ENCODE data around the gene FURIN.
"Not testable (repeated sequence)": the region's sequence is repeated elsewhere in the genome, so short reads cannot be mapped to it uniquely, and the experiment has no call there.

FURIN gene

DNA sequence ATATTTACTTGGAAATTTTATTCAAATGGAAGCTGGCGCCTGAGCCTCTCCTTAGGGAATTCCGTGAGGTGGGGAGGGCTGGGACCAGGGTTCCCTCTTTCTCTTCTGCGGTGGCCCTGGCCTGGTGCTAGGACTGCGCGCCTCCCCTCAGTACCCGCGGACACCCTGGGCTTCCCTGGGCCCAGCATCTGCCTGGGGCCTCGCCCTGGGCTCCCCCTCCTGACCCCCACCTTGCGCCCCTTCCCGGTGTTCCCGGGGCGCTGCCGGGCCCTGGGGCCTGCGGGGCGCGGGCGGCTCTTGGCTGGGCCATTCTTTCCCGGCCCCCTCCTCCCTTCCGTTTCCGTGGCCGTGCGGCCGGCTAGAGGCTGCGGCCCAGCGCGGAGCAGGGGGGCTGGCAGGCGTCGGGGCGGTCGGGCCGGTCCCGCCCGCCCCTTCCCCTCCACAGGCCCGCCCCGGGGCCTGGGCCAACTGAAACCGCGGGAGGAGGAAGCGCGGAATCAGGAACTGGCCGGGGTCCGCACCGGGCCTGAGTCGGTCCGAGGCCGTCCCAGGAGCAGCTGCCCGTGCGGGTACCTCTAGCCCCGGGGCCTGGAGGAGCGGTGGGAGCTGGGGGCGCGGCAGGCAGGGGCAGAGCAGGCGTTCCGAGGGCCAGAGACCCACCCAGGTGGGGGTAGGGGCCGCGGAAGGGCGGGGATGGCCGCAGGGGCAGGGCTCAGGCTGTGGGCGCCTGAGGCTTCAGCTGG lies 15.8 kb downstream of the FURIN start, which contains the start of gene FES:
TSS of gene FES (plus strand) at position 529 of the 743 bp plus-strand sequence. CDS start 542 bp downstream, outside the sequence.
- DNase-seq = no peak

DNA sequence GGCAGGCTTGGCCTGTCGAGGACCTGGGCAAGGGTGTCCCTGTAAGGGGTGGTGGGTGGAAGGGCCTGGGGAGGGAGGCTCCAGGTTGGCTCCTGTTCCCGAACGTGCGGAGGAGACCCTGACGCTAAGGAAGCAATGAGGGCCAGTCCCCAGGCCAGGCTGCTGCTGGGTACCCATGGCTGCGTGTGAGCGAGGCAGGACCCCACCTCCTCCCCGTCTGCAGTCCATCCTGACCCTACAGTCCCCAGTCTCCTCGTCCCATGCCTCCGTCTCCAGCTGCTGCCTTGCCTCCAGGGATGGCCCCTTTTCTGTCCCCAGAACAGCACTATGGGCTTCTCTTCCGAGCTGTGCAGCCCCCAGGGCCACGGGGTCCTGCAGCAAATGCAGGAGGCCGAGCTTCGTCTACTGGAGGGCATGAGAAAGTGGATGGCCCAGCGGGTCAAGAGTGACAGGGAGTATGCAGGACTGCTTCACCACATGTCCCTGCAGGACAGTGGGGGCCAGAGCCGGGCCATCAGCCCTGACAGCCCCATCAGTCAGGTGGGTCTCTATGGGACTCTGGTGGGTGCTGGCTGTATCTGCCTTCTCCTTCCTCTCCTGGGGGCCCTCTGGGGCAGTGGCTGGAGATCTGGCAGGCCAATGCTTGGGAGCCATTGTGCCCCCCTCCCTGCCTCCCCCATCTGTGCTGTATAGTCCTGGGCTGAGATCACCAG lies 16.5 kb downstream of the FURIN start:
- no peak for DNase-seq

DNA sequence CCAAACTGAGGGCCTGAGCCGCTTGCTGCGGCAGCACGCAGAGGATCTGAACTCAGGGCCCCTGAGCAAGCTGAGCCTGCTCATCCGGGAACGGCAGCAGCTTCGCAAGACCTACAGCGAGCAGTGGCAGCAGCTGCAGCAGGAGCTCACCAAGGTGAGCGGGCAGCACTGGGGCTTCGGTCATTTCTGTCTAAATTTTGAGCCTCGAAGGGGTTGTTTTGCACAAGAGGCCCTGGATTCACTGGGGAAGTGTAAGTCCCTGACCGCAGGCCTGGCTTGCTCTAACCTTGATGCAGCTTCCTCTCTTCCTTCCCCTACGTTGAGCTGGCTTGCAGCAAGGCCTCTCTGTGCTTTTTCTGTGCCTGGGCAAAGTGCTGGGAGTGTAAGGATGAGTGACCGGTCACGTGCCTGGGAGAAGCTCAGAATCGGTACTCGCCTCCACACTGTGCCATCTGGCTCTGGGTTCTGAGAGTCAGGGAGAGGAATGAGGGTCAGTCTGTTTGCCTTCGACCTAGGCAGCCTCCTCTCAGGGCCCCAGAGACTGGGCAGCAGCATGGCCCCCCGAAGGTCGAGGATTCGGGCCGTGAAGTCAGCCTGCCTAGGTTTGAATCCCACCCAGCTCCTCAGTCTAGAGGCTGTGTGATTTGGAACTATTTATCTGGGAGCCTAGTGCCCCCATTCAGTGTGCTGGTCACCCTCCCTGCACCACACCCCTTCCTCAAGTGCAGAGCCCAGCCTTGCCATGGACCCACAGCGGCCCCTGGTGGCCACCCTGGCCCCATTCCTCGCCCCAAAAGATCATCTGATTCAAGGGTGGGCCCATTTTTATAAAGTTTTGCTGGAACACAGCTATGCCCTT lies 17.3 kb downstream of the FURIN start:
- no peak for DNase-seq

DNA sequence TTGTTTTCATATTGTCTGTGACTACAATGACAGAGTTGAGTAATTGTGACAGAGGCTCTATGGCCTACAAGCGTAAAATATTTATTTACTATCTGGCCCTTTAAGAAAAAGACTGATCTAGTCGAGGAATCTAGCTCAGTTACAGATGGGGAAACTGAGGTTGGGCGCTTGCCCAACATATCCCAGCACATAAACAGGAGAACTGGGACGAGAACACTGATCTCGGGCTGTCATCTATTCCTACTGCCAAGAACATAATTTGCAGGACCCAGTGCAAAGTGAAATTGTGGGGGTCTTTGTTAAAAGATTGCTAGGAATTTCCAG lies 17.9 kb downstream of the FURIN start:
- DNase-seq = no peak

DNA sequence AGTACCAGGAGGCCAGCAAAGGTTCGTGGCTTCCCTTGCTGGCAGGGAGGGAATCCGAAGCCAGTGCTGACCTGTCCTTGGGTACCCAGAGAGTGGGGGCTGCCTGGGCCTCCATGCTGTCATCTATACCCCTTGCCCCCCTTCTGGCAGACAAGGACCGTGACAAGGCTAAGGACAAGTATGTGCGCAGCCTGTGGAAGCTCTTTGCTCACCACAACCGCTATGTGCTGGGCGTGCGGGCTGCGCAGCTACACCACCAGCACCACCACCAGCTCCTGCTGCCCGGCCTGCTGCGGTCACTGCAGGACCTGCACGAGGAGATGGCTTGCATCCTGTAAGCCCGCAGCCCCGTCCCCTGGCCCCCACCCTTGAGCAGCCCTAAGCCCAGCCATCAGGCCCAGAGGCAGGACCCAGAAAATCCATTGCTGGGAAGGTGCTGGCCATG lies 18.7 kb downstream of the FURIN start:
- no peak for DNase-seq

DNA sequence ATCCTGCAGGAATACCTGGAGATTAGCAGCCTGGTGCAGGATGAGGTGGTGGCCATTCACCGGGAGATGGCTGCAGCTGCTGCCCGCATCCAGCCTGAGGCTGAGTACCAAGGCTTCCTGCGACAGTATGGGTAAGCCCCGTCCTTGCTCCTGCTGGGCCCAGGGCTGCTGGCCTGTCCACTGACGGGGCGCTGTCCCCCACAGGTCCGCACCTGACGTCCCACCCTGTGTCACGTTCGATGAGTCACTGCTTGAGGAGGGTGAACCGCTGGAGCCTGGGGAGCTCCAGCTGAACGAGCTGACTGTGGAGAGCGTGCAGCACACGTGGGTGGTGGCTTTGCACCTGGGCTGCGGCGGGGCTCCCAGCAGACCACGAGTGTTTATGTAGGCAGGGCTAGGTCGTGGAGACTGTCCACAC lies 20.9 kb downstream of the FURIN start:
- no peak for DNase-seq

DNA sequence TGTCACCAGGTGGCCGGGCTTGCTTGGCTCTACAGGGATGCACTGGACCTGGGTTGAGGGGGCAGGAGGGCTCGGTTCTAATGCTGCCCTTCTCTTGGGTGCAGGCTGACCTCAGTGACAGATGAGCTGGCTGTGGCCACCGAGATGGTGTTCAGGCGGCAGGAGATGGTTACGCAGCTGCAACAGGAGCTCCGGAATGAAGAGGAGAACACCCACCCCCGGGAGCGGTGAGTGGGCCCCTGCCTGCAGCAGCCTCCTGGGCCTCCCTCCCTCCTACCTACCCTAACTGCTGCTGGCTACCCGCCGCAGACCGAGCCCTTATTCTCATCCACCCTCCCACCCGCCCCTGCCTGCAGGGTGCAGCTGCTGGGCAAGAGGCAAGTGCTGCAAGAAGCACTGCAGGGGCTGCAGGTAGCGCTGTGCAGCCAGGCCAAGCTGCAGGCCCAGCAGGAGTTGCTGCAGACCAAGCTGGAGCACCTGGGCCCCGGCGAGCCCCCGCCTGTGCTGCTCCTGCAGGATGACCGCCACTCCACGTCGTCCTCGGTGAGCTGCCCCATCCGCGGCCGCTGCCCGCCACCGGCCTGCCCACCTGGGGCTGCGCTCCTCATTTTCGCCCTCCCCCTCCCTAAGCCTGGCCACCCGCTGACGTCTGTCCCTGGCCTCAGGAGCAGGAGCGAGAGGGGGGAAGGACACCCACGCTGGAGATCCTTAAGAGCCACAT lies 21.5 kb downstream of the FURIN start:
- DNase-seq = no peak

DNA sequence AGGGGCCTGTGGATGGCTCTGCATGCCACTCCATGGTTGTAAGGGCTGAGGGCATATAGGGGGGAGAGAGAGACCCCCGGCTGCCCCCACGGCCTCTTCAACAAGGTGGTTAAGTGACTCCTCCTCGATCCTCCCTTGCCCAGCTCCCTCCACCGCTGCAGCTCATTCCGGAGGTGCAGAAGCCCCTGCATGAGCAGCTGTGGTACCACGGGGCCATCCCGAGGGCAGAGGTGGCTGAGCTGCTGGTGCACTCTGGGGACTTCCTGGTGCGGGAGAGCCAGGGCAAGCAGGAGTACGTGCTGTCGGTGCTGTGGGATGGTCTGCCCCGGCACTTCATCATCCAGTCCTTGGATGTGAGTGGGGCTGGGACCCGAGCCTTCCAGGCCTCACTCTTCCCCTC lies 22.5 kb downstream of the FURIN start:
- no peak for DNase-seq

DNA sequence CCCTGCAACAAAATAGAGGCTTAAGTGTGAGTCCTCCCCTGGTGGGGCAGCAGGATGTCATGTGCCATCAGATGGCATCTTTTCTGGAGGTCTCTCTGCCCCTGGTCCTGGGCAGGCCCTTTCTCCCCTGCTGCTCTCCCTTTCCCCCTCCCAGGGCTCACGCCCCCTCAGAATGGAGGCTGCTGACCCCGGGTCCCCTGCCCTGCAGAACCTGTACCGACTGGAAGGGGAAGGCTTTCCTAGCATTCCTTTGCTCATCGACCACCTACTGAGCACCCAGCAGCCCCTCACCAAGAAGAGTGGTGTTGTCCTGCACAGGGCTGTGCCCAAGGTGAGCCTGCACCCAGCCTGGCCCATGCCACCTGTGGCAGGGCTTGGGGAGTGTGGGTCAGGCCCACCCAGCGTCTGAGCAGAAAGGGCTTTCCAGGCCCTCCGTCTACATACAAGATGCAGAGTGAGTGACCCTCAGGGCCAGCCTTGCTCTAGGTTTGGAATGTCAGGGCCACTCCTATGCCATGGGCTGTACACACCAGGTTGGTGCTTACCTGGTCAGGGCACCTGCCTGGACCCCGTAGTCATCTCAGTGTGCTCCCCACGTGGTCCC lies 23.1 kb downstream of the FURIN start:
- DNase-seq = no peak

DNA sequence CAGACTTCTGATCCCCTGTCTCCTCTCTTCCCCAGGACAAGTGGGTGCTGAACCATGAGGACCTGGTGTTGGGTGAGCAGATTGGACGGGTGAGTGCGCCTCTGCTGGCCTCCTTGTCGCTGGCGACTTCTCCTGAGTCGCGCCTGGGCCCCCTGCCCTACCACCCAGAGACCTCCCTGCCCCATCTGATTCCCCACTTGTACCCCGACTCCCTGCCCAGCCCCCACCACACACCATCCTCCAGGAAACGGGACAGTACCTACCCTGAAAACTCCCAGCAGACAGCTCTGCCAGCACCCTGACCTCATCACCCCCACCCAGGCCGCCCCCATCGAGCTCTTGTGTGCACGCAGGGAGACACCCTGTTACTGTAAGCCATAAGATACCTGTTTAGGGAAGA lies 23.6 kb downstream of the FURIN start:
- no peak for DNase-seq

DNA sequence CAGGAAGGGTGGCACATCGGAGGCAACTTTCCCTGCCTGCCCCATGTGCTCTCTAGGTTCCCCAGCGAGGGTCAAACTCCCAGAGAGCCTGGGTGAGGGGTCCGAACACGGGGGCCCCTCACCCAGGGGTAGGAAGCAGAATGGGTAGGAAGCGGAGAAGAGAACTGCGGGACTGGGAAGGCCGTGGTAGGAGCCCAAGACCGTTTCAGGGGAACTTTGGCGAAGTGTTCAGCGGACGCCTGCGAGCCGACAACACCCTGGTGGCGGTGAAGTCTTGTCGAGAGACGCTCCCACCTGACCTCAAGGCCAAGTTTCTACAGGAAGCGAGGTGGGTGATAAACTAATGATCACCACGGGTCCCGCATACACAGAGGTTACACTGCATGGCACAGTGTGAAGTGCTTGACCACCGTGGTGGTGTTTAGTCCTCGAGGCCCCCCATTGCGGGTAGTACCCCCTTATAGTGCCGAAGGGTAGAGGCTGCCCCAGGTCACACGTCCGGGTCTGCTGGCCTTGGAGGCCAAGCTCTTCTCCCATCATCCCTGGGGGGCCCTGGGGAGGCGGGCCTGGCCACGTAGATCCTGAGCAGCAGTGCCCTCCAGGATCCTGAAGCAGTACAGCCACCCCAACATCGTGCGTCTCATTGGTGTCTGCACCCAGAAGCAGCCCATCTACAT lies 24.2 kb downstream of the FURIN start:
- DNase-seq = no peak

DNA sequence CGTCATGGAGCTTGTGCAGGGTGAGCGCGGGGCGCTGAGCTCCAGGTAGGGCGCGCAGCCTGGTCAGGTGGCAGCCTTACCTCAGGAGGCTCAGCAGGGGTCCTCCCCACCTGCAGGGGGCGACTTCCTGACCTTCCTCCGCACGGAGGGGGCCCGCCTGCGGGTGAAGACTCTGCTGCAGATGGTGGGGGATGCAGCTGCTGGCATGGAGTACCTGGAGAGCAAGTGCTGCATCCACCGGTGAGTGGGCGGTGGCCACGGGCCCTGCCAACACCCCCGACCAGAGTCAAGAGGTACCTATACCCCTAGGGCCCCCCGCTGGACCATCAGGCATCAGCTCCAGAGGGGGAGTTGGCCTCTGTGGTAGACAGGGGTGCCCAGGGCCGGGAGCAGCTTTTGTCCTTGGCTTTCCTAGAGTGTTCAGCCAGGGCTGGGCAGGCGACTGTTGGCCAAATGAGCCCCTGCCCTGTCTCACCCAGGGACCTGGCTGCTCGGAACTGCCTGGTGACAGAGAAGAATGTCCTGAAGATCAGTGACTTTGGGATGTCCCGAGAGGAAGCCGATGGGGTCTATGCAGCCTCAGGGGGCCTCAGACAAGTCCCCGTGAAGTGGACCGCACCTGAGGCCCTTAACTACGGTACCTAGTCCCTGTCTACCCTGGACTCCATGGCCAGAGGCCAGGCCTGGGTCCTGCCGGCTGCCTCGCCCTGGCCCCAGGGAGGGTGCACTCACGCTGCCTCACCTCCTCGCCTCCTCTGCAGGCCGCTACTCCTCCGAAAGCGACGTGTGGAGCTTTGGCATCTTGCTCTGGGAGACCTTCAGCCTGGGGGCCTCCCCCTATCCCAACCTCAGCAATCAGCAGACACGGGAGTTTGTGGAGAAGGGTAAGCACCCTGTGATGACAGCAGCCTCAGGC lies 25.0 kb downstream of the FURIN start:
- DNase-seq = no peak

DNA sequence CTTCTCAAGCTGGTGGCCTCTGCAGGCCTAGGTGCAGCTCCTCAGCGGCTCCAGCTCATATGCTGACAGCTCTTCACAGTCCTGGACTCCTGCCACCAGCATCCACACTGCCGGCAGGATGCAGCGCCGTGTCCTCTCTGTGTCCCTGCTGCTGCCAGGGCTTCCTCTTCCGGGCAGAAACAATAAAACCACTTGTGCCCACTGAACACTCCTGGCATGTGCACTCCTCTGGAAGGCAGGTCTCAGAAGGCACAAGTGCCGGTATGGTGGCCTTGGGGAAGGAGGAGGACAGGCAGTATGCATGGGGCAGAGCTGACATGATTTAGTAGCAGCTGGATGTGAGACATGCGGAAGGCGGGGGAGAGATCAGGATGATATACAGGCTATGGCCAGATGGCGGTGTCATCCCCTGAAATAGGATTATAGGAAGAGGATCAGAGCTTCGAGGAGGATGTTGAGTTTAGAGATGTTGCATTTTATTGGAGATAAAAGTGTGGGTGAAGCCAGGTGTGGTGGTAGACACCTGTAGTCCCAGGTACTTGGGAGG lies 27.3 kb downstream of the FURIN start:
- peak; percentile 2 for DNase-seq

DNA sequence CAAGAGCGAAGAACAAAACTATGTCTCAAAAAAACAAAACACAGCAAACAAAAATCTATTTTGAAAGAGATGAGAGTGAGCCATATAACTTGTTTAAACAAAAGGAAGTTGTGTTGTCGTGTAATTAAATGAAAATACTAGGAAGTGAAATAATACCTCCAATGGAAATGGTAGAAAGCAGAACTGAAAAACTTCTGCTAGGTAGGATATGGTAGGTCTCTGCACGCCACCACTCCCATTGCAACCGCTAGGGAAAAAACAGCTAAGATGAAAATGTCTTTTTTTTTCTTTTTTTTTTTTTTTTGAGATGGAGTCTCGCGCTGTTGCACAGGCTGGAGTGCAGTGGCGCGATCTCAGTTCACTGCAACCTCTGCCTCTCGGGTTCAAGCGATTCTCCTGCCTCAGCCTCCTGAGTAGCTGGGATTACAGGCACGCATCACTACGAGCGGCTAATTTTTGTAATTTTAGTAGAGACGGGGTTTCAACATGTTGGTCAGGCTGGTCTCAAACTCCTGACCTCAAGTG lies 28.8 kb downstream of the FURIN start:
- not testable (repeated sequence) for DNase-seq

DNA sequence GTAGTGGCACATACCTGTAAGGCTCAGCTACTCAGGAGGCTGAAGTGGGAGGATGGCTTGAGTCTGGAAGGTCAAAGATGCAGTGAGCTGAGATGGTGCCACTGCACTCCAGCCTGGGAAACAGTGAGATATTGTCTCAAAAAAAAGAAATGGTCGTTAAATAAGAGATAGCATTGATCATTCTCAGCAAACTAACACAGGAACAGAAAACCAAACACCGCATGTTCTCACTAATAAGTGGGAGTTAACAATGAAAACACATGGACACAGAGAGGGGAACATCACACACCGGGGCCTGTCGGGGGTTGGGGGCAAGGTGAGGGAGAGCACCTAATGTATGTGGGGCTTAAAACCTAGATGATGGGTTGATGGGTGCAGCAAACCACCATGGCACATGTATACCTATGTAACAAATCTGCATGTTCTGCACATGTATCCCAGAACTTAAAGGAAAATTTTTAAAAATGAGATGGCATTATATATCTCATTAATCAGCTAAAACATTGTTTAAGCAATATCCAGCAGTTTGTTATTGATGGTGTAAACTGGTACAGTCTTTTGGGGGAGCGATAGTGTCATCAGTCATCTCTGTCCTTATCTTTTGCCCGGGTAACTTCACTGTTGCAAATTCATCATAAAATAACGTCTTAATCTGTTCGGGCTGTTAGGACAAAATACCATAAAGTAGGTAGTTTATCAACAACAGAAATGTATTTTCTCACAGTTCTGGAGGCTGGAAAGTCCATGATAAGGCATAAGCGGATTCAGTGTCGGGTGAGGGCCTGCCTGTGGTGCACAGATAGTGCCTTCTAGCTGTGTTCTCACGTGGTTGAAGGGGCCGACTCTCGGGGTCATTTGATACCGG lies 33.0 kb downstream of the FURIN start:
- no peak for DNase-seq

DNA sequence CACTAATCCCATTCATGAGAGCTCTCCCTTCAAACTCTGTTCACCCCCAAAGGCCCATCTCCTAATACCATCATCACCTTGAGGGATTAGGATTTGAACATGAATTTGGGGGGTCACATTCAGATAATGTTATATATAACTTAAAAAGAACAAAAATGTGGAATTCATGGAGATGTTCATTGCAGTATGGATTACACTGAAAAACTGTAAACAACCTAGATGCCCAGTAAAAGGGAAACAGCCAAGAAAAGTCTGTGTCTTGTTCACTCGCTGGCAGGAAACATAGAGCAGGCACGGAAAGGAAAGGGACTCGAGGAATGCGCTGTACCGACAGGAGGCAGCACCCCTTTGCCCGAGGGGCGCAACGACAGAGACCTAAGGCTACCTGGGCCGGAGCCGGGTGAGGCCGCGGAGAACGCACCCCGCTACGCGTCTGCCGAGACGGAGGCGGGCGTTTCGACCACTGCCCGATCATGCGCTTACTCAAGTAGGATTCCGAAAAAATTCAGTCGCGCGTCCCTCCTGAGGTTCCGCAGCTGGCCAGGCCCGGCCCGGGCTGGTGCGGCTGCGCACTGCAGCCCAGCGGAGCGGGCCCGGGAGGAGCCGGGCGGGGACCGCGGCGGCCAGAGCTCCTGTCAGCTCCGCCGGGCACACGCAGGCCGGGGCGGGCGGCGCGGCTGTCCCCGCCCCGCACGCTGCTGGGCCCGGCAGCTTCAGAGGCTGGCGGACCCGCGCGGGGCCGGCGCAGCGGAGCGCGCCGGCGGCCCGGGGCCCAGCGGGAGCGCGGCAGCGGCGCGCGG lies 33.9 kb downstream of the FURIN start:
- peak; percentile 56 for DNase-seq

DNA sequence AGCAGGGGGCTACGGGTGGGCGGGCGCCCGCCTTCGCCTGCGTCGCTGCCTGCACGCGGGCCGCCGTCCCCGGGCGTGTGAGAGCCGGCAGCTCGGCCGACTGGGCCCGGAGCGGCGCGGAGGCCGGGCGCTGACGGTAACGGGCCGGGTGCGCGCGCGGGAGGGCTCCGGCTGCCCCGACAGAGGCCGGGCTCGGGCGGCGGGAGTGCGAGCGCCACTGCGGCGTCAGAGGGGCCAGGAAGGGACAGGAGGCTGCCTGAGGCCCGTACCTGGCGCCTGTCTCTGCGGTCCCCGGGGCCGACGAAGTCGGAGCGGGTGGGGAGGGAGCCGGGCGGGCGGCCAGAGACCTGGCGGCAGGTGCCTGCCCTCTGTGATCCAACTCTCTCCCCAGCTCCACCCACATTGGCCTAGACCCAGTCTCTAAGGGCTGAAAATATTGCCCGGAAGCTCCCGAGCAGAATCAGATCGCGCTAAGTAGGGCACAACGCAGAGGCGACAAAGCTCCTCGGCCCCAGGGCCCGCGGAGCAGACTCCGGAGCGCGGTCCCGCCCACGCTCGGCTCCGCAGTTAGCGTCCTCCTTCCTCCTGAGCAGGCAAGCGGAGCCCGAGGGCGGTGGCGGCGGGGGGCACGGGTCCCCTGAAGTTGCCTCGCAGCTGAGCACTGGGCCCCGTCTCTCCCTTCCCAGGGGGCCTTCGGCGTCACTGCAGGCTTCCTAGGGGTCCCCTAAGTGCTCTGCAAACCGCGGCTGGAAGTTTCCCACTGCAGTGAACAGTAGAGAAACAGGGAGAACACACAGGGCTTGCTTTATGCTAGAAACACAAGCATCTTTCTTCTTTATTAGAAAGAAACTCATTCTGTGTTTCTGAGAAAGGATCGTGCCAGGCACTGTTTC lies 34.7 kb downstream of the FURIN start, which contains the start of gene MAN2A2:
TSS of gene MAN2A2 (plus strand) at position 463 of the 893 bp plus-strand sequence. CDS start 906 bp downstream, outside the sequence.
- peak; percentile 6 for DNase-seq

Data from DMS79 treated with DMSO at 0.1 percent for 48 hours (cell line).